A673 (cell line): ENCODE measurements around the gene PSMC4.

Experiments used
- EZH2 ChIP-seq: fragments of 200-600 bp; sonication (generic); IDR thresholded peaks from 2 replicates; pipeline ENCODE4 v1.6.1; 2017; ENCODE audit warnings: borderline replicate concordance, low read depth, mild to moderate bottlenecking, mixed read lengths, antibody characterized with exemption, low read length; ENCODE audit not compliant: poor library complexity, severe bottlenecking
- TF ChIP-seq, protein P1 (sequence below): fragments of 300-800, 200-600 bp; sonication (generic); conservative IDR thresholded peaks from 2 replicates; pipeline ENCODE4 v1.5.1; 2017; ENCODE audit warnings: low read depth, mild to moderate bottlenecking, antibody characterized with exemption, low read length, moderate library complexity, mixed read lengths

- TF ChIP-seq, protein P1, sequence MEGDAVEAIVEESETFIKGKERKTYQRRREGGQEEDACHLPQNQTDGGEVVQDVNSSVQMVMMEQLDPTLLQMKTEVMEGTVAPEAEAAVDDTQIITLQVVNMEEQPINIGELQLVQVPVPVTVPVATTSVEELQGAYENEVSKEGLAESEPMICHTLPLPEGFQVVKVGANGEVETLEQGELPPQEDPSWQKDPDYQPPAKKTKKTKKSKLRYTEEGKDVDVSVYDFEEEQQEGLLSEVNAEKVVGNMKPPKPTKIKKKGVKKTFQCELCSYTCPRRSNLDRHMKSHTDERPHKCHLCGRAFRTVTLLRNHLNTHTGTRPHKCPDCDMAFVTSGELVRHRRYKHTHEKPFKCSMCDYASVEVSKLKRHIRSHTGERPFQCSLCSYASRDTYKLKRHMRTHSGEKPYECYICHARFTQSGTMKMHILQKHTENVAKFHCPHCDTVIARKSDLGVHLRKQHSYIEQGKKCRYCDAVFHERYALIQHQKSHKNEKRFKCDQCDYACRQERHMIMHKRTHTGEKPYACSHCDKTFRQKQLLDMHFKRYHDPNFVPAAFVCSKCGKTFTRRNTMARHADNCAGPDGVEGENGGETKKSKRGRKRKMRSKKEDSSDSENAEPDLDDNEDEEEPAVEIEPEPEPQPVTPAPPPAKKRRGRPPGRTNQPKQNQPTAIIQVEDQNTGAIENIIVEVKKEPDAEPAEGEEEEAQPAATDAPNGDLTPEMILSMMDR: no peak
- TF ChIP-seq EZH2: no peak
These were observed 47.1 kb upstream of the PSMC4 start for GRCh38 chr19:39923862-39924261.
